CD4-positive, alpha-beta T cell treated with Interleukin-6 for 4 hours (primary cell): Measurements from ENCODE around the gene HBG2.
"Not testable (repeated sequence)": the region's sequence is repeated elsewhere in the genome, so short reads cannot be mapped to it uniquely, and the experiment has no call there.

ENCODE experiments used
- DNase-seq: peaks from one replicate; pipeline ENCODE4 v3.0.0-alpha.2; 2020; ENCODE audit warnings: mixed read lengths

The HBG2 gene

GRCh38 chr11:5280582-5281102 lies 26.1 kb upstream of the HBG2 start:
- no peak for DNase-seq

GRCh38 chr11:5279471-5280090 lies 25.0 kb upstream of the HBG2 start:
- no peak for DNase-seq

GRCh38 chr11:5277807-5278382 lies 23.3 kb upstream of the HBG2 start:
- DNase-seq = no peak

GRCh38 chr11:5276697-5277096 lies 22.1 kb upstream of the HBG2 start:
- no peak for DNase-seq

GRCh38 chr11:5275369-5276110 lies 21.0 kb upstream of the HBG2 start:
- no peak for DNase-seq

- DNase-seq = no peak
Measured at GRCh38 chr11:5274395-5274794, 19.8 kb upstream of the HBG2 start.

GRCh38 chr11:5272395-5273017 lies 17.9 kb upstream of the HBG2 start:
- no peak for DNase-seq

- DNase-seq = no peak
Measured at GRCh38 chr11:5269715-5270147, 15.2 kb upstream of the HBG2 start, which contains the start of gene HBE1. Gene HBE1 (minus strand): TSS chr11:5269945. CDS start chr11:5269890, 55 bp downstream.

- DNase-seq = no peak
Measured at GRCh38 chr11:5267033-5267563, 12.5 kb upstream of the HBG2 start.

- no peak for DNase-seq
Measured at GRCh38 chr11:5266609-5267008, 12.0 kb upstream of the HBG2 start.

GRCh38 chr11:5265832-5266231 lies 11.3 kb upstream of the HBG2 start:
- no peak for DNase-seq

GRCh38 chr11:5258543-5259262 lies 4.1 kb upstream of the HBG2 start:
- no peak for DNase-seq

- DNase-seq = no peak
Measured at GRCh38 chr11:5257296-5257695, 2.7 kb upstream of the HBG2 start.

GRCh38 chr11:5254023-5254422 lies 558 bp downstream of the HBG2 start:
- DNase-seq = not testable (repeated sequence)

GRCh38 chr11:5253440-5253839 lies 1.1 kb downstream of the HBG2 start:
- not testable (repeated sequence) for DNase-seq

- DNase-seq = no peak
Measured at GRCh38 chr11:5252919-5253265, 1.7 kb downstream of the HBG2 start.

- DNase-seq = no peak
Measured at GRCh38 chr11:5252192-5252918, 2.2 kb downstream of the HBG2 start.

GRCh38 chr11:5251746-5252145 lies 2.8 kb downstream of the HBG2 start:
- DNase-seq = no peak

- no peak for DNase-seq
Measured at GRCh38 chr11:5250543-5251204, 3.9 kb downstream of the HBG2 start.

- DNase-seq = not testable (repeated sequence)
Measured at GRCh38 chr11:5249807-5250396, 4.7 kb downstream of the HBG2 start, which contains the start of gene HBG1. Gene HBG1 (minus strand): TSS chr11:5249857. CDS start chr11:5249804, 53 bp downstream.

GRCh38 chr11:5248498-5248897 lies 6.1 kb downstream of the HBG2 start:
- DNase-seq = not testable (repeated sequence)
